GM12864 (cell line): ENCODE results near the gene CASKIN2.

Experiments used
- DNase-seq: peaks from one replicate; pipeline ENCODE4 v3.0.0-alpha.2; 2011; ENCODE audit warnings: low read depth
- H3K4me3 ChIP-seq: 2 replicates; pipeline ENCODE4 v1.5.1; 2011; ENCODE audit warnings: mild to moderate bottlenecking, low read depth, low read length, control low read depth
- TF ChIP-seq, protein P1 (sequence below): IDR thresholded peaks from 2 replicates; pipeline ENCODE4 v1.5.1; 2011; ENCODE audit warnings: low read depth, mild to moderate bottlenecking, moderate library complexity, low read length, control low read depth, inconsistent platforms; ENCODE audit errors: missing control alignments

CASKIN2 gene

DNA sequence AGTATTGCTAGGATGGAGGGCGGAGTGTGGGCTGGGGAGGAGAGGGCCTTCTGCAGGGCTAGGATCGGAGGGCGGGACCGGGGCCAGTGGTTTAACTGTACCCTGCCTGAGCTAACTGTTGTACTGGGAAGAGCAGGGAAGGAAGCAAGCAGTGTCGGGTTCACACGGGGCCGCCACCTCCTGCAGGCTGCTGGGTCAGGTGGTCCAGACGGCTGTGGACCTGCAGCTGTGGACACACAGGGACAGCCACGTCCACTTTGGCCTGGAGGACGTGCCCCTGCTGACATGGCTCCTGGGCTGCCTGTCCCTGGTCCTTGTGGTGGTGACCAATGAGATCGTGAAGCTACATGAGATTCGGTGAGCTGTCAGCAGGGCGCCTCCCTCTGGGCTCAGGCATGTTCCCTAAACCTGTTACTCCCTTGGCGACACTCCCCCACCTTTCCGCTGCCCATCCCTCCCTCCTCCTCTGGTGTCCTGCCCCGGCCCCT, 16.6 kb downstream of the CASKIN2 start:
- no peak overlapping the region for H3K4me3 ChIP-seq
- DNase-seq: no peak
- TF ChIP-seq, protein P1, sequence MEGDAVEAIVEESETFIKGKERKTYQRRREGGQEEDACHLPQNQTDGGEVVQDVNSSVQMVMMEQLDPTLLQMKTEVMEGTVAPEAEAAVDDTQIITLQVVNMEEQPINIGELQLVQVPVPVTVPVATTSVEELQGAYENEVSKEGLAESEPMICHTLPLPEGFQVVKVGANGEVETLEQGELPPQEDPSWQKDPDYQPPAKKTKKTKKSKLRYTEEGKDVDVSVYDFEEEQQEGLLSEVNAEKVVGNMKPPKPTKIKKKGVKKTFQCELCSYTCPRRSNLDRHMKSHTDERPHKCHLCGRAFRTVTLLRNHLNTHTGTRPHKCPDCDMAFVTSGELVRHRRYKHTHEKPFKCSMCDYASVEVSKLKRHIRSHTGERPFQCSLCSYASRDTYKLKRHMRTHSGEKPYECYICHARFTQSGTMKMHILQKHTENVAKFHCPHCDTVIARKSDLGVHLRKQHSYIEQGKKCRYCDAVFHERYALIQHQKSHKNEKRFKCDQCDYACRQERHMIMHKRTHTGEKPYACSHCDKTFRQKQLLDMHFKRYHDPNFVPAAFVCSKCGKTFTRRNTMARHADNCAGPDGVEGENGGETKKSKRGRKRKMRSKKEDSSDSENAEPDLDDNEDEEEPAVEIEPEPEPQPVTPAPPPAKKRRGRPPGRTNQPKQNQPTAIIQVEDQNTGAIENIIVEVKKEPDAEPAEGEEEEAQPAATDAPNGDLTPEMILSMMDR: no peak

DNA sequence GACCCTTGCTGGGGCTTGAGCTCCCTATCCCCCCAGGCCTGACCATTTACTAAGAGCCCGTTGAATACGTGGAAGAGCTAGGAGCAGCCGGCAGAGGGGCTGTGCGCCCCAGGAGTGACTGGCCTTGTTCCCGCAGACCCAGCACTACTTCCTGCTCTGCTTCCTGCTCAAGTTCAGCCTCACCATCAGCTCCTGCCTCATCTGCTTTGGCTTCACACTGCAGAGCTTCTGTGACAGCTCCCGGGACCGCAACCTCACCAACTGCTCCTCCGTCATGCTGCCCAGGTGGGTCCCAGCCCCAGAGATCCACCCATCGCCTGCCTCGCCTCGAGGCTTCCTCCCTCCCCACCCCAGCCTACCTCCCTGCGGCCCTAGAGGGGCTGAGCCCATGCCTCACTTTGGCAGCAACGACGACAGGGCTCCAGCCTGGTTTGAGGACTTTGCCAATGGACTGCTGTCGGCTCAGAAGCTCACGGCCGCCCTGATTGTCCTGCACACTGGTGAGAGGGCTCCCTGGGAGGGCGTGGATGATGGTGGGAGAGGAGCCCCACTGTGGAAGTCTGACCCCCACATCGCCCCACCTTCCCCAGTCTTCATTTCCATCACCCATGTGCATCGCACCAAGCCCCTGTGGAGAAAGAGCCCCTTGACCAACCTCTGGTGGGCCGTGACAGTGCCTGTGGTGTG, 17.2 kb downstream of the CASKIN2 start:
- DNase-seq: no peak
- TF ChIP-seq, protein P1: no peak

DNA sequence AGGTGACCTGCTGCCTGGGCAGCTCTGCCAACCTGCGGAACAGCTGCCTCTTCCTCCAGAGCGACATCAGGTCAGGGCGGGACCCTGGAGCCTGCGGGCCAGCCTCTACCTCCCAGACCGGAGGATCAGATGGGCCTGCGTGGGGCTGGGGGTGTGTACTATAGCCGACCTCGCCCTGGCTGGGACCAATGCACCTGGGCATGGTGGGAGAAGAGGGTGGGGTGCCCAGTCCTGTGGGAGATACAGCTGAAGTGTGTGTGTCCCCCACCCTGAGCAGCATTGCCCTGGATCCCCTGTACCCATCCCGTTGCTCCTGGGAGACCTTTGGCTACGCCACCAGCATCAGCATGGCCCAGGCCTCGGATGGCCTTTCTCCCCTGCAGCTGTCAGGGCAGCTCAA, 19.3 kb downstream of the CASKIN2 start:
- H3K4me3 ChIP-seq: no peak overlapping the region
- TF ChIP-seq, protein P1: no peak
- no peak for DNase-seq

More for the DNA sequence above, 17.2 kb downstream of the CASKIN2 start:
- H3K4me3 ChIP-seq: no peak overlapping the region

DNA sequence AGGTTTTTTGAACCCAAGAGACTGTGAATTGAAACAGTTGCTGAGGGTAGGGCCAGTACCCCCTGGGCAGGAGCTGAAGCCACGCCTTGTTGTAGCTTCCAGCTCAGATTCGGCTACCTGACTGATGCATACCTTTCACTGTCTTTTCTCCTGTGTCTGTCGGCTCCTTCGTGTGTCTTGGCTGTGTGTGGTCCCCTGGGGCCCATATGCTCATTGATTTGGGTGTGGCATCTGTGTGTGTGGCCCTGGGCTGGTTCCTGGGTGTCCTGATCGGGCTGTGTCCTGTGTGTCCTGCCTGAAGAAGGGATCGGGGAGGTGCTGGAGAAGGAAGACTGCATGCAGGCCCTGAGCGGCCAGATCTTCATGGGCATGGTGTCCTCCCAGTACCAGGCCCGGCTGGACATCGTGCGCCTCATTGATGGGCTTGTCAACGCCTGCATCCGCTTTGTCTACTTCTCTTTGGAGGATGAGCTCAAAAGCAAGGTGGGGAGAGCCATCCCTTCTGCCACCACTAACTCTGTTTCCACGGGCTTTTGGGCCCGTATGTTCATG, 20.9 kb downstream of the CASKIN2 start:
- TF ChIP-seq, protein P1: no peak
- no peak for DNase-seq
- H3K4me3 ChIP-seq: no peak overlapping the region

DNA sequence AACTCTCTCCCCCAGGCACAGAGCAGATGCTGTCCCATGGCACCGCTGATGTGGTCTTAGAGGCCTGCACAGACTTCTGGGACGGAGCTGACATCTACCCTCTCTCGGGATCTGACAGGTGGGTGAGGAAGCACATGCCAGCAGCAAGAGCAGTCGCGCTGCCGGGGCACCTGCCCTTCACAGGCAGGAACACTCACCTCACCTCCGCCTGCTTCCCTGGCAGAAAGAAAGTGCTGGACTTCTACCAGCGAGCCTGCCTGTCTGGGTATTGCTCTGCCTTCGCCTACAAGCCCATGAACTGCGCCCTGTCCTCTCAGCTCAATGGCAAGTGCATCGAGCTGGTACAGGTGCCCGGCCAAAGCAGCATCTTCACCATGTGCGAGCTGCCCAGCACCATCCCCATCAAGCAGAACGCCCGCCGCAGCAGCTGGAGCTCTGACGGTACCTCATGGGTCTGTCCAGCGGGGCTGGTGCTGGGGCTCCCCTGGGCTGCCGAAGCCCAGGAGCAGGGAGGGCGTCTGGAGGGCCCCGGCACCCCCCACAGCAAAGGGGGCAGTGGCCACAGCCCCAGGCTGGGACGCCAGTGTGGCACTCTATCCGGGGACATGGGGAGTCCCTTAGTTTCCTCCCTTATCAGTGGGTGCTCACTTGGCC, 21.7 kb downstream of the CASKIN2 start:
- TF ChIP-seq, protein P1: no peak
- no peak for DNase-seq
- H3K4me3 ChIP-seq: no peak overlapping the region

DNA sequence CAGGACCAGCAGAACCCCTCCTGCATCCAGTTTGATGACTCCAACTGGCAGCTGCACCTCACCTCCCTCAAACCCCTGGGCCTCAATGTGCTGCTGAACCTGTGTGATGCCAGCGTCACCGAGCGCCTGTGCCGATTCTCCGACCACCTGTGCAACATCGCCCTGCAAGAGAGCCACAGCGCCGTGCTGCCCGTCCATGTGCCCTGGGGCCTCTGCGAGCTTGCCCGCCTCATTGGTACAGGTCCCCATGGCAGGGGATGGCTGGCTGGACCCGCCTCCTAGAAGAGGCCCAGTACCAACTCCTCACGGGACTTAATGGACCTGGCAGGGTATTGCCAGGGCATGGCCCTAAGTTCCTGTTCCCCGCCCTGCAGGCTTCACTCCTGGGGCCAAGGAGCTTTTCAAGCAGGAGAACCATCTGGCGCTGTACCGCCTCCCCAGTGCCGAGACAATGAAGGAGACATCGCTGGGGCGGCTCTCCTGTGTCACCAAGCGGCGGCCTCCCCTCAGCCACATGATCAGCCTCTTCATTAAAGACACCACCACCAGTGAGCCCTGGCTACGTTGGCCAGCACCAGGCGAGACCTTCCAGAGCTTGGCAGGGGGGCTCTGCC, 22.7 kb downstream of the CASKIN2 start:
- DNase-seq: no peak
- TF ChIP-seq, protein P1: no peak
- no peak overlapping the region for H3K4me3 ChIP-seq
